Measurements from ENCODE around the gene TNXB.
"Not testable (repeated sequence)": the region's sequence is repeated elsewhere in the genome, so short reads cannot be mapped to it uniquely, and the experiment has no call there.

- not testable (repeated sequence) for TF ChIP-seq ZBTB1 (CRISPR knock-in tag; IDR thresholded peaks at IDR 0.05; ENCODE audit: borderline replicate concordance, low read depth); NCOA2 (IDR thresholded peaks at IDR 0.05; ENCODE audit: partially characterized antibody in 2 of 2)
Observed at GRCh38 chr6:32055756-32056155, 53.4 kb downstream of the TNXB start.

Data from K562 (cell line).